GM12878 (cell line): ENCODE results near the gene KIF2C. TPM values are rescaled to one million over a fixed set of nuclear protein-coding genes. Genes with fewer than 3 reads are reported as not detected.

Experiments used
- ETV6 ChIP-seq, 2 experiments: fragments of 450-650 bp in 1 of 2; IDR thresholded peaks in 1 of 2; conservative IDR thresholded peaks in 1 of 2; 2 replicates each; pipeline ENCODE4 v1.6.1; 2014; ENCODE audit warnings: antibody characterized with exemption in 1 of 2, borderline replicate concordance in 1 of 2, low read depth in 1 of 2, mild to moderate bottlenecking in 1 of 2, moderate library complexity in 1 of 2
- NR2F1 ChIP-seq: fragments of 450-650 bp; conservative IDR thresholded peaks from 2 replicates; pipeline ENCODE4 v1.6.1; 2017; ENCODE audit warnings: mild to moderate bottlenecking
- PBX3 ChIP-seq: IDR thresholded peaks from 2 replicates; pipeline ENCODE4 v1.6.1; 2011; ENCODE audit warnings: mild to moderate bottlenecking, low read depth, low read length, moderate library complexity; ENCODE audit not compliant: insufficient replicate concordance
- POLR2AphosphoS2 ChIP-seq: IDR thresholded peaks from 2 replicates; pipeline ENCODE4 v1.6.1; 2011; ENCODE audit warnings: low read depth, mild to moderate bottlenecking, low read length, improper control_type of control experiment, moderate library complexity
- polyA plus RNA-seq, 11 experiments: library from polyadenylated mRNA; depleted of rRNA in 4 of 11; unstranded in 6 of 11; stranded (reverse) in 5 of 11; fragments of >200 nt; fragmentation: Nextera tagmentation in 4 of 11; fragmentation: Illumina TruSeq in 1 of 11; extraction: Ambion mirVana in 4 of 11; extraction: Trizol in 1 of 11; gene quantifications; 1 replicate in 1 of 11; 2 replicates in 10 of 11; pipeline versions ENCODE4 v1.2.1 to v1.2.3, GENCODE V29; 2011 to 2016; ENCODE audit warnings: inconsistent platforms in 2 of 11, missing spikeins in 2 of 11, low read depth in 1 of 11
- total RNA-seq, 4 experiments: library from RNA; depleted of rRNA in 3 of 4; stranded (reverse); fragments of >200 nt in 3 of 4; fragmentation: Illumina TruSeq in 1 of 4; extraction: Trizol in 1 of 4; gene quantifications; 2 replicates each; pipeline versions ENCODE4 v1.2.1 to v1.2.3, GENCODE V29; 2013 to 2021
- TF ChIP-seq, protein P1 (sequence below): fragments of 450-650 bp; IDR thresholded peaks from 2 replicates; pipeline ENCODE4 v1.6.1; 2014; ENCODE audit warnings: mild to moderate bottlenecking
- TF ChIP-seq, protein P2 (sequence below): fragments of 450-650 bp; IDR thresholded peaks from 2 replicates; pipeline ENCODE4 v1.6.1; 2017; ENCODE audit warnings: antibody characterized with exemption, mild to moderate bottlenecking, moderate library complexity
- TF ChIP-seq, protein P3 (sequence below): fragments of 450-650 bp; IDR thresholded peaks from 2 replicates; pipeline ENCODE4 v1.6.1; 2017; ENCODE audit warnings: borderline replicate concordance
- TF ChIP-seq, protein P4 (sequence below): IDR thresholded peaks from 2 replicates; pipeline ENCODE4 v1.6.1; 2011; ENCODE audit warnings: low read depth, mild to moderate bottlenecking, low read length, moderate library complexity, borderline replicate concordance; ENCODE audit errors: extremely low read depth

The KIF2C gene
- total and polyA plus RNA-seq, 10 of the 15 experiments (the other 5 are each of a cell fraction or from before 2014, with no cell fraction given): 42.3 to 104 (median 83.8) TPM

GRCh38 chr1:44694863-44695478, 44.7 kb upstream of the KIF2C start (continued):
- TF ChIP-seq PBX3: no peak
- TF ChIP-seq POLR2AphosphoS2: no peak
- TF ChIP-seq, protein P1, sequence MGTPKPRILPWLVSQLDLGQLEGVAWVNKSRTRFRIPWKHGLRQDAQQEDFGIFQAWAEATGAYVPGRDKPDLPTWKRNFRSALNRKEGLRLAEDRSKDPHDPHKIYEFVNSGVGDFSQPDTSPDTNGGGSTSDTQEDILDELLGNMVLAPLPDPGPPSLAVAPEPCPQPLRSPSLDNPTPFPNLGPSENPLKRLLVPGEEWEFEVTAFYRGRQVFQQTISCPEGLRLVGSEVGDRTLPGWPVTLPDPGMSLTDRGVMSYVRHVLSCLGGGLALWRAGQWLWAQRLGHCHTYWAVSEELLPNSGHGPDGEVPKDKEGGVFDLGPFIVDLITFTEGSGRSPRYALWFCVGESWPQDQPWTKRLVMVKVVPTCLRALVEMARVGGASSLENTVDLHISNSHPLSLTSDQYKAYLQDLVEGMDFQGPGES: no peak
- TF ChIP-seq NR2F1: no peak
- TF ChIP-seq, protein P2, sequence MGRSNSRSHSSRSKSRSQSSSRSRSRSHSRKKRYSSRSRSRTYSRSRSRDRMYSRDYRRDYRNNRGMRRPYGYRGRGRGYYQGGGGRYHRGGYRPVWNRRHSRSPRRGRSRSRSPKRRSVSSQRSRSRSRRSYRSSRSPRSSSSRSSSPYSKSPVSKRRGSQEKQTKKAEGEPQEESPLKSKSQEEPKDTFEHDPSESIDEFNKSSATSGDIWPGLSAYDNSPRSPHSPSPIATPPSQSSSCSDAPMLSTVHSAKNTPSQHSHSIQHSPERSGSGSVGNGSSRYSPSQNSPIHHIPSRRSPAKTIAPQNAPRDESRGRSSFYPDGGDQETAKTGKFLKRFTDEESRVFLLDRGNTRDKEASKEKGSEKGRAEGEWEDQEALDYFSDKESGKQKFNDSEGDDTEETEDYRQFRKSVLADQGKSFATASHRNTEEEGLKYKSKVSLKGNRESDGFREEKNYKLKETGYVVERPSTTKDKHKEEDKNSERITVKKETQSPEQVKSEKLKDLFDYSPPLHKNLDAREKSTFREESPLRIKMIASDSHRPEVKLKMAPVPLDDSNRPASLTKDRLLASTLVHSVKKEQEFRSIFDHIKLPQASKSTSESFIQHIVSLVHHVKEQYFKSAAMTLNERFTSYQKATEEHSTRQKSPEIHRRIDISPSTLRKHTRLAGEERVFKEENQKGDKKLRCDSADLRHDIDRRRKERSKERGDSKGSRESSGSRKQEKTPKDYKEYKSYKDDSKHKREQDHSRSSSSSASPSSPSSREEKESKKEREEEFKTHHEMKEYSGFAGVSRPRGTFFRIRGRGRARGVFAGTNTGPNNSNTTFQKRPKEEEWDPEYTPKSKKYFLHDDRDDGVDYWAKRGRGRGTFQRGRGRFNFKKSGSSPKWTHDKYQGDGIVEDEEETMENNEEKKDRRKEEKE: no peak
- TF ChIP-seq, protein P3, sequence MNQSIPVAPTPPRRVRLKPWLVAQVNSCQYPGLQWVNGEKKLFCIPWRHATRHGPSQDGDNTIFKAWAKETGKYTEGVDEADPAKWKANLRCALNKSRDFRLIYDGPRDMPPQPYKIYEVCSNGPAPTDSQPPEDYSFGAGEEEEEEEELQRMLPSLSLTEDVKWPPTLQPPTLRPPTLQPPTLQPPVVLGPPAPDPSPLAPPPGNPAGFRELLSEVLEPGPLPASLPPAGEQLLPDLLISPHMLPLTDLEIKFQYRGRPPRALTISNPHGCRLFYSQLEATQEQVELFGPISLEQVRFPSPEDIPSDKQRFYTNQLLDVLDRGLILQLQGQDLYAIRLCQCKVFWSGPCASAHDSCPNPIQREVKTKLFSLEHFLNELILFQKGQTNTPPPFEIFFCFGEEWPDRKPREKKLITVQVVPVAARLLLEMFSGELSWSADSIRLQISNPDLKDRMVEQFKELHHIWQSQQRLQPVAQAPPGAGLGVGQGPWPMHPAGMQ: no peak
- TF ChIP-seq, protein P4, sequence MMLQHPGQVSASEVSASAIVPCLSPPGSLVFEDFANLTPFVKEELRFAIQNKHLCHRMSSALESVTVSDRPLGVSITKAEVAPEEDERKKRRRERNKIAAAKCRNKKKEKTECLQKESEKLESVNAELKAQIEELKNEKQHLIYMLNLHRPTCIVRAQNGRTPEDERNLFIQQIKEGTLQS: no peak
- TF ChIP-seq ETV6 (conservative IDR thresholded peaks at IDR 0.05 in 1 of 2, IDR thresholded peaks at IDR 0.05 in 1 of 2; ENCODE audit: borderline replicate concordance in 1 of 2, low read depth in 1 of 2): peak in 1 of 2 experiments; percentile 42; a peak in 1 of 4 replicates
